GM18867 (cell line): ENCODE data around the gene DENND1A.

Experiments
- ATAC-seq: cut with Tn5 transposase; IDR thresholded peaks from one replicate; pipeline ENCODE4 v1.9.1; 2021; ENCODE audit warnings: mild to moderate bottlenecking, moderate library complexity; ENCODE audit not compliant: unreplicated experiment

The DENND1A gene

DNA sequence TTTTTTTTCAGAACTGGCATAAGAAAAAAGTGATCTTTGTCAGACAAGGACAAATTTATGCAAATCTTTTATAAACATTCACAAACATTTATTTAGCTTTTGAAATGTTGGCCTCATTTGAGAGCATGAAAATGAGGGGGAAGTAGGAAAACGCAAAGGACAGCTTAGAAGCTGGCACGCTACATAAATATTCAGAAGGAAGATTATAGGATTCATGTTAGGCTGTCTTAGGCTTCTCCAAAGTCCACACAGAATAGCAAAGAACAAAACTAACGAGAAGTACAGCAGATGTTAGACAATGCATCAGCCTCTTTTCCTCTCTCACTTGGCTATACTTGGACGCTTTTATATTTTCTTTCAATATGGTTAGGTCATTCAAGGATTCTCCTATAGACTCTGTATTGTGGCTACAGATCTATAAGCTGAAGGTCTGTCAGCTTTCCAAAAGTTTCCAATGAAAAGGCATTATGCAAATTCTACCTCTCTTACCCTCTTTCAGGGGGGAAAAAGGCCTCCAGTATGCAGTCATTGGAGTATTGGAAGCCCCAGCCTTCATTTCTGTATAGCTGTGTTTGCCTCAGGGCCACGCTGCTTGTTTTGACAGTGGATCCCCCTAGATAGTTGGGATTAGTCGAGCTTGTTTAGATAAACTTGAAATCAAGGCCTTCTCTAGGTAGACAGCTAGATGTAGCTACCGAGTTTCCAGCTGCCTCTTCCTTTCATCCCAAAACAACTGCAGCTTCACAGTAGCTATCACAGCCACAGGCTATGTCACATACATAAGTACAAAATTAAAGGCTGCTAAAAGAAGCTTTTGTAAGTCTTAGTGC lies 153.0 kb downstream of the DENND1A start:
- no peak for ATAC-seq

DNA sequence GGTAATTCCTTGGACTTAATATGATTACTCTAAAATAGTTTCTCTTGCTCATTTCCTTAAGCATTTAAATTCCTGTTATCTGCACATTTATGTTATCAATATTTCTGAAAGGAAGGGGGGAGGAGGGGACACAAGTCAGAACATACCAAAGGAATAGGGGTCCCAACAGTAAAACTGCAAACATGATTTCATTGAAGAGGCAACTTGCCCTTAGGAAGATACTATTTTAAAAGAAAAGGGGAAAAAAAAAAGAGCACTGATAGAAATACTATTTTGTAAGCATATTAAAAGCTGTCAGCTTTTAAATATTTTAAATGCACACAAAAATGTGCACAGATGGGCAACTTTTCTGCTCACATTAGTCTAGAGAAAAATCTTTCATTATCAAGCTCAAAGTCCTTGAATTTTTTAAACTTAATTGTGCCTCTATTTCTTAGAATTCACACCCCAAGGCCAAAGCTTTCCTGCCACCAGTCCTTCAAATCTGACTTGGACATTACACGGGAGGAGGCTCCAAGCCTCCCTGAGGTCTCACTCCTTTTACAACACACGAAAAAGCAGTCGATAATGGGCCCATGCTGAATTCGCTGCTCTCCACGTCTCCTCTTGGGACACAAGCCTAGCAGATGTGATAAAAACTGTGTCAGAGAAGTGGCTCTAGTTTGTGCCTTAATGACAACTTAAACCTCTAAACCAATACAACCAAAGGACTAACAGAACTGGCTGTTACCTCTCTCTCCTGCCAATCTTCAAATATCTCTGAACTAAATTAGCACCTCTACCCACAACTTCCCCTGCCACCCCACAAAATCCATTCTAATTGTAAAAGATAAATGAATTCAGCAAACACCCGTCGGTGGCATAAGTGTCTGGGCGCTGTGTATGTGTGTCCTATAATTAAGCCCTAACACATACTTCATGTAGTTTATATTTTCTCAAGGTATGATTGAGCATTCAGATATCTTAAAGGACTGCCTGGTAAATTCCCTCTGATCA lies 154.3 kb downstream of the DENND1A start:
- ATAC-seq: no peak

DNA sequence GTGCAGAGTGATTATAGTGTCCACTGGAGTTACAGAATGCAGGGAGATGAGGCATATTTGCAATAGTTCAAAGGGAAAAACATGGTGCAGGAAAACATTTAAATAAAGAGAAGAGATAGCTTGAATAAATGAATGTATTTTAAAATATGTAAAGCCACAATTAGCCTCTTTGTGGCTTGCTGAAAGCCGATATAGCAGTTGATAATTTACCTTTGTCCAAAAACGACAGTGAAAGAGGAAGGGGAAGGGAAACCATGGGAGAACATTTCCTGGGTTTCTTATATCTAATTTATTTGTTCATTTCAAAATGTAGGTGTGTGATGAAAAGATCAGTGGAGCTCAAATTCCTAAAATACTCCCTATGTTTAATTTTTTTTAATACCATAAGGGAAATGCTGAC lies 156.1 kb downstream of the DENND1A start:
- ATAC-seq: no peak

DNA sequence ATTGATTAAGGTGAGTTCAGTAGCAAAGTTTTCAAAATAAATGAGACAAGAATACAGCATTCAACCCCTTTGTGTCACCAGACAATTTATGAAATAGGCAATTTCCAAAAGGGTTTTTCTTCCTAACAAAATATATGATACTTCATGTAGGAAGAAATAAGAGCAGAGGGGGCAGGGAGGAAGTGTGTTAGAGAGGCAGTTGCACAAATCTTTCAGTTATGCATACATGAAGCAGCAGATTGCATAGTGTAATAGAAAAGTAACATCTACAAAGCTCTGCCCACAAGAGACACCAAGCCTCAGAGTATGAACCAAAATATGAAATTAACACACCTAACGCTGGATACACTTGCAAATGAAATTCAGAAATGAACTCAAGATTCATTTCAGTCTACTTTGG lies 157.0 kb downstream of the DENND1A start:
- ATAC-seq: no peak

DNA sequence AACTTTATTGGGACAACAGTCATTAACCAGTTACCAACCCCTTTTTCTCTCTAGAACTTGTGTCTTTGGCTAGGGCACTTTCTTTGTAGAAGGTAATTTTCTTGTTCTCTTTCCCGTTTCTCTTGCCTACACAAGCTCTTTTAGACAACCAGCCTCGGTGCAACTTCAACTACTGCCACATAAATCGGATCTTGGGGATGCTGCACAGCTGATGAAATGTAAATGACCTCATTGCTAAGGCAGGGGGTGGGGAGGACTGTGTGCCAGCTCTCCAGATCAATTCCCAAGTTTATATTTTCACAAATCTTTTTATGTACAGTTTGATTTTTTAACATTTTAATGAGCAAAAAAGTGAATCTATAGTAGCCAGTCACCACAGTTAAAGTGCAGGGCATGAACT lies 157.6 kb downstream of the DENND1A start:
- no peak for ATAC-seq

DNA sequence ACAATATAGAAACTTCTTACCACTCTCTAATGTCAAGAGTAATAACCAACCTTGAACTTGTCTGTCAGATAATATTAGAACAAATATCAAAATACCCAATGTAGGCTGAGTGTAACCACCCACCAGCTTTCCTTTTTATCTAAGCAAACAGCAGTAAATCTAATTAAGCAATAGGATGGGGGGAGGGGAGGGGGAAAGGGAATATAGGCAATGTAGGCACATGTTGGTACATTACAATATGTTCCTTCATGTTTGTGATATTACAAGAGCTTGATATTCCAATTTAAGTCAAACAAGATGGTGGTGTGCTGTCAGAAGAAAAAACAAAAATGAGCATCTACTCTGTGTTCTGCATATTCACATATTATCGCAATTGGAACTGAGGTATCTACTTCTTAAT lies 158.2 kb downstream of the DENND1A start:
- ATAC-seq: no peak

DNA sequence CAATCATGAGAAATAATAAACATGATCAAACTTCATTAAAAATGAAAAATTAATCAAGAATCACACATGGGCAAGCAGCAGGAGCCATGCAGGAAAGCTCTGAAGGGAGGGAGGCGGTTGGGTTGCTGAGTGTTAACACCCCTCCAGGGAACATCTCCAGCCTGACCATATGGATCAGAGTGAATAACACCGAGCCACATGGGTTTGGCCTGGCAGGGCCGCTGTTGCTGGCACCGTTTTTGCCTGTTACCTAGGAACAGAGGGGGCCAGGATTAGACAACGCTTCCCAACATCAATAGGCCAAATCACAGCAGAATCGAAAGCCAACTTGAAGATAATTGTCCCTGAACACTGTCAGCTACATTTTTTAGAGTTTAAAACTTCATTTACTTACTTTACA lies 160.2 kb downstream of the DENND1A start:
- ATAC-seq: no peak

DNA sequence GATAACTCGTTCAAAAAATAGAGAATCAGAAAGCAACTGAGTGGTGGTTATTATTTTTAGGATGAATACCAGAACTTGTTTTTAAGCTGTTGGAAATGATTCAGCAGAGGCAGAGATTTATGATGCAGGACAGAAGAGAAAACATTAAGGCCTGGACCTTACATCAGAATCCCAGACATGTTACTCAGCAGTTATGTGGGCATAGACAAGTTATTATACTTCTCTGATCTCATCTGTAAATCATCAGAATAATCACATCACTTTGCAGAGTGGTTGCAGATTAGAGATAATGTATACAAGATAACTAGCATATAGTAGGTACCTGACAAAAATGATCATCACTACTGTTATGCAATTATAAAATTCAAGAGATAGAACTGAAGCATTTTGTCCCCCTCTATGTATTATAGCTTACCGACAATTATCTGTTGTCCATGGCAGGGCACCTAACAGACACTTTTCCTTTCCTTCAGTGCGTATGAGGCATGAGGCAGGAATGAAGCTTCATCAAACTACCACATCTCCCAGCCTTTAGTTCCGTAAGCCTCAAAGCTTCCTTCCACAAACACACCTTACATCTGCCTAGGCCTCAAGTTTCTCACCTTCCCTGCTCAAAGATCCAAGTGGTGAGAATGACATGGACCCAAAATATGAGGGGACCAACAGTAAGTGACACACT lies 165.9 kb downstream of the DENND1A start:
- ATAC-seq: no peak

DNA sequence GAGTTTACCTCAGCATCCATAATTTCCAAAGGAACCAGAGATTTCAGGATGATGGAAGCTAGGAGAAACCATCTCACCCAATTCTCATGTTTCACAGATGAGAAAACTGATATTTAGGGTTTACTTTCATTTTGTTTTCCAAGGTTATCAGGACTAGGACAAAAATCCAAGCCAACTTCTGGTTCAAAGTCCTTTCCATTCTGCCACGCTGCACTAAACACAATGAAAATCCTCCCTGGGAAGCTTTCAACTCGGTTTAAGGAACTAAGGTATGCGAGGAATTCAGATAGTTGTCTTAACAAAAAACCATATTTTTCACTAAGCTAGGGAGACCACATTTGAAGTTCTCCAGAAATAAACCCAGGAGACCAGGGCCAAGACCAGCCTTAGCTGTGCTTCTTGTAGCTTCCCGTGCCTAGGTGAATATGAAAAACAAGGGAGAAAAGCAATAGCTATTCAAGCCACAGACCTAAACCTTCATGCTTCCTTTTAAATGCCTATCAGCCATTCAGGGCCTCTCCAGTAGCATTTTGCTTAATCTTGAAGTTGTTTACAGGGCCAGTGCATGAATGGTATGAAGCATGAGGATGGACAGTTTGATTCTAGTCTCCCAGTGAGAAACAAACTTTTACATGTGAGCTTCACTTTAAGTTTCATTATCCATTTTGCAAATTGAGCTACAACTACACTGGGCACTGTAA lies 167.9 kb downstream of the DENND1A start:
- no peak for ATAC-seq

DNA sequence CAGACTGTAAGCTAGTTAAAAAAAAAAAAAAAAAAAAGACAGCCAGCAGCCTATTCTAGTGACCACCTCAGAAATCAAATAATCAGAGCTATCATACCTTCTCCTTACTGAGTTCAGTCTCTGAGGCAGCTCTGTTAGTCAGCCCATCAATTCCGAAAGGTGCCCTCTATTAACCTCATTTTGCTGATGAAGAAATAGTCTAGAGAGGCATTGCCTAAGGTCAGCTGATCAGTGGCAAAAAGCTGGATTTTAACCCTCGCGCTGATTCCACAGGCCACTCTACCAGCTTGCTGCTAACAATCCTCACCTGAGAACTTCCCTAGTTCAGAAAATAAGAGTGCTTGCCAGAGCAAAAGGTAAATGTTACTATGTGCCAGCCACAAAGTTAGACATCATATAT lies 172.0 kb downstream of the DENND1A start:
- no peak for ATAC-seq

DNA sequence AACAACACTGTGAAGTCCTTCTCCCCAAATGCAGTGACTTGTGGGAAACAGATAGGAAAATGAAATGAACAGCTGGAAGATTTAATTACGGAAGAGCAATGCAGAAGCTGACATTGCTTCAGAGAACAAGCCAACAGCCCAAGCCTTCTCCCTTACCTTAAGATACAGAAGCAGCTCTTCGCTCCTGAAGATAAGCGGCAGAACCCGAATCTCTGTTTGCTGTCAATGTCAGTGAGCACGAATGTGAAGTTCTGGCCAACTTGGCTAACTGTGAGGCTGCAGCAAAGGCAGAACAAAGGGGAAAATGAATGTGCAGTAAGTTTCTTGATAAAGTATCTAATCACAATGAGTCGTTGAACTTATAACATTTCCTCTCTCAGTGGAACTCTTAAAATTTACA lies 172.4 kb downstream of the DENND1A start:
- ATAC-seq: no peak

DNA sequence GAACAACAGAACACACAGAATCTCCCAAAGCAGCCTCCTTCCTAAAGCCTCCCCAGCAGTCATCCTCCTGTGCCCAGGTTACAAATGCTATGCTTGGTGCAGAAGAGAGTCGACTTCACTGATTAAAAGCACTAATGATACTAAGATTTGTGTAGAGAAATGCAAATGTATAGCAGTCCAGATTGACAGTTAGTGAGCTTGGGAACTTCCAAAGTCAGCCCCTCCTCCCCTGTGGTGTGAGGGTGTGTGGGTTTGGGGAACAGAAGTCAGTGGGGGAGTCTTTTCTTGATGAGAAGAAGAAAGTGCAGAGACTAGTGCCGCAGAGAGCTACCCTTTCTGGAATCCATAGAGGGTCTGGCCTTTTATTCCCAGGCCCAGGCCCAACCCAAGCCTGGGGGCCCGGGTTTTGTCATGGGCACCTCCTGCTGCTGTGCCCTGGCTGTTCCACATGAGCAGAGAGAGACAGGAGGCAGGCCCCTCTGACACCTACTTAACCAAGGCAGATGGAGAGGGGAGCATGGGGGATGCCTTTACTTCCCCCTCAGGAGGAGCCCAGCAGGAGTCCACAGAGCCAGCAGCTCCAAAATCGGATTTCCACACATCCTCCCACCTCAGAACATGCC lies 173.3 kb downstream of the DENND1A start:
- ATAC-seq: no peak

DNA sequence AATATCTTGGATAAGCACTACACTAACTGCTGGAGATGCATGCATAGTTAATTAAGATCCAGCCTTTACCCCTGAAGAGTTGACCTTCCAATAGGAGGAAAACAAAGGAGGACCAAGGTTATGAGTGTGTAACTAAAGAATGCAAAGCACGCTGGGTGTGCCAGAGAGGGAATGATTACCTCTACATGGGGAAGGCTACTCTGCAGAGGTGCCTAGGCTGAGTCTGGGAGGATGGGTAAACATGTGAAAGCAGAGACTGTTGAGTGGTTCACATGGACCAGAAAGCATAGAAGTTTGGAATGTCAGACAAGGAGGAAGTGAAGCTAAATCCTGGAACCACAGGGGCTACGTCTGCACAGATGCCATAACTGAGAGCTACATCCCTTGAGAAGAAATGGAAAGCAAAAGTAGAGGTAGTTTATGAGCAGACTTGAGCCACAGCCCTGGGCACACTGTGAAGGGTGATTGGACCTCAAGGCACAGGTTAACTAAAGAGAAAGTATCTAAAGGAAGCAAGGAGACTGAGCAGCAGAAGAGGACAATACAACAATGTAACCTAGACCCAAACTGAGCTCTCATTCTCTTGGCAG lies 176.2 kb downstream of the DENND1A start:
- no peak for ATAC-seq

DNA sequence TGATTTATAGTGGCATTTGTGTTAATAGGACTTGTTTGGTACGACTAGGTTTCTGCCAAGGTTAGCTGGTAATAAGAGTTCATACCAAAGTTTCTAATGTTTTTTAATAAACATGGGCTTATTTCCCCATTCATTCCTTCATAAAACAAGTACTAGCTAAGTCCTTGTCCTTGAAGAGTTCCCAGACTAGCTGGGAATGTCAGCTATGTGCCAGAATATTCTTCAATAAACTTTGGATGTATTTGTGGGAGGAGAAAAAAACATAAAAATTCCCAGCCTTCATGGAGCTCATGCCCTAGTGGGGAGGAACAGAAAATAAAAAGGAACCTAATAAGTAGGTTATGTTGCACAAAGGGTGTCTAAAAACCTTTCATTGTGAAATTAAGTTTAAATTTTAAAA lies 176.9 kb downstream of the DENND1A start:
- ATAC-seq: no peak

DNA sequence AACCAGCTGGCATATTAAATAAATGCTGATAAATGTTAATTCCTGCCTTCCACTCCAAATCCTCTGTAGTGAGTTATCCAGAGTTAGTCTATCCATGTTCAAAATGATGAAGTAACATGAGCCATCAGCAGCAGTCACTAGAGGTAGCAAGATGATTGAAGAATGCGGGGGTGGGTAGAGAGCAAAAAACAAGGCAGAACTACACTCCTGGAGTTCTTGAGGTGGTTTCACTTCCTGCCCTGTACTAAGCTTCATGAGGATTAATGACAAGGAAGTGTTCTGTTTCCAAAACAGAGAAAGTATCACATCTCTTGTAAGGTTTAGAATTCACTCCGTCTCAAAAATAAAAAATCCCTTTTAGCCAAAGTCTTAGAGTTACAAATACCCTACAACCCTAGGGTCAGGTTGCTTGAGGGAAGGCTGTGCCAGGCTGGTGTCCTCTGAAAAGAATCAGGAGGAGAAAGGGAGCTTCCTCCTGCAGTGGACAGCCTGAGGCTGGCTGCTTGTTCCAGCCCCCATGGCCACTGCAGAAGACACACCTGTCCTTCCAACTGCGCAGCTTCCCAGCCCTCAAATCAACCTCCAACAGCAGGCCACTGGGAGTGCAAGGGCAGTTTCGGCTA lies 180.2 kb downstream of the DENND1A start:
- no peak for ATAC-seq

DNA sequence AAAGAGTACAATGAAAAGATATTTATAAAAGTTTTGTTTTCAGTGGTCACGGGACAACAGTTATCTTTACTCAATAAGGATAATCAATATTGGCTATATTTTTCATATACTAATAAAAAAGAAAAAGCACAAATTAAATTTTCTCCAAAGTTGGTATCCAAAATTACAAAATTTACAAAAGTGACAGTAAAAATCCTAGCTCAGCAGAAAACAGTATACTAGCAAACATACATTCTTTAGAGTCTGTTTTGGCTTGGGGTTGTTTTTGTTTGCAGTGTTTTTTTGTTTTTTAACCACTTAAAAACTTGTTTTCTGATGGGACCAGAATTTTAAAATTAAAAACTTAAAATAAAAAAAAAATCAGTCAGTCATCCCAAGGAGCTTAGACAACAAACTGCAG lies 183.2 kb downstream of the DENND1A start:
- no peak for ATAC-seq

DNA sequence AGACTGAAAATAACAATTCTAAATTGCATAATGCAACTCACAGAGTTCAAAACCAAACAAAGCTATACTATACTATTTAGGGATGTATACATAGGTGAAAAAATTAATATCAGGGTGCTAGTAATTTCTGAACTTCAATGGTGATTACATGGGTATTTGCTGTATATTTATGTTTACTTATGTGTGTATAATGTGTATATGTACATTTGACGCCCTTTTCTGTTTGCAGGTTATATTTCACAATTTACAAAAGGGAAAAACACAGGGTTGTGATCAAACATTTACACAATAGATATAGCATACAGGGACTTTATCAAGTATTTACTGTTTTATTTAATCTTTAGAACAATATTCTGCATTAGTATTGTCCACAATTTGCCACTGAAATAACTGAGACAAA lies 184.0 kb downstream of the DENND1A start:
- no peak for ATAC-seq

DNA sequence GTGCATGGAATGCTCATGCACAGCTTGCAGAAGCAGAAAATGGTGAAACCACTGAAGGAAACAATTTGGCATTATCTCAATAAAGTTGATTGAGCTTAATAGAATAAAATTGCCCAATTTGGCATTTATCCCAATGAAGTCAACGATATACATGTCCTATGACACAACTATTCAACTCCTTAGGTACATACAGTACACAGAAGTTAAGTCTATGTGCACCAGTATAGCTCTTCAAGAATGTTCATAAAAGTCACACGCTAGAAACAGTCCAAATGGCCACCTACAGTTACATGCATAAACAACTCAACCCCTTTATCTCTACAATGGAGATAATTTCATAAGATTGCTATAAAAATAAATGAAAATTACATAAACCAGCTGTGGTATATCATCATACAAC lies 184.5 kb downstream of the DENND1A start:
- no peak for ATAC-seq

DNA sequence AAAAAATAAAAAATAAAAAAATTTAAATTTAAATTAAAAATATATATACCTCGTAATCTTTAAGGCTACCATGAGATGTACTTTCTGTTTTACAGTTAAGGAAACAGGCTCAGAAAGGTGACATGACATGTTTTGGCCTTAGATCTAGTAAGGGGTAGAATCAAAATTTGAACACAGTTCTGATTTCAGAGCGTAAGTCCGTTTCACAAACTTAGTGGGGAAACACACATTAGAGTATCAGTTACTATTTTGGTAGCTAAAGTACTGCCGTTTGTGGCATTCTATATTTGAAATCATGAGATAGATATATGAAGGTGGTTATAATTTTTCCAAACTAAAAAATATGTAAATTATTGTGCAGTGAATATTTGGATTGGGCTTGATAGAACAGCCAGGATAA lies 186.2 kb downstream of the DENND1A start:
- ATAC-seq: no peak
